Measurements from ENCODE around the gene FGL2. TPM values are rescaled to one million over a fixed set of nuclear protein-coding genes. Genes with fewer than 3 reads are reported as not detected.

The FGL2 gene
- total and polyA plus RNA-seq, 2 of the 4 experiments (the other 2 are of a cell fraction), result 0.32 to 1.3 TPM

Other genes starting within 250 kb of the FGL2 start
- not detected in 2 replicates for gene SPDYE17, start 167.5 kb downstream of the FGL2 start, total RNA-seq (2012; rRNA removed)
- gene SPDYE17, start 167.5 kb downstream of the FGL2 start, polyA plus RNA-seq (2012; rRNA removed), result not detected in 2 replicates
- gene SPDYE18, start 137.3 kb downstream of the FGL2 start, total RNA-seq (2012; rRNA removed), result not detected in 2 replicates
- not detected in 2 replicates for gene SPDYE18, start 137.3 kb downstream of the FGL2 start, polyA plus RNA-seq (2012; rRNA removed)
- 0.54 and 0.83 TPM in 2 replicates for gene CCDC146, start 77.2 kb downstream of the FGL2 start, total RNA-seq (2012; rRNA removed)
- 1.0 and 1.7 TPM in 2 replicates for gene CCDC146, start 77.2 kb downstream of the FGL2 start, polyA plus RNA-seq (2012; rRNA removed)
- gene GSAP, start 216.5 kb upstream of the FGL2 start, total RNA-seq (2012; rRNA removed), result 1.8 and 1.9 TPM in 2 replicates
- gene GSAP, start 216.5 kb upstream of the FGL2 start, polyA plus RNA-seq (2012; rRNA removed), result 1.0 and 1.6 TPM in 2 replicates

Data from IMR-90 (cell line).